Measurements from ENCODE around the gene RAB43.
"Not testable (repeated sequence)": the region's sequence is repeated elsewhere in the genome, so short reads cannot be mapped to it uniquely, and the experiment has no call there.

Gene RAB43

DNA sequence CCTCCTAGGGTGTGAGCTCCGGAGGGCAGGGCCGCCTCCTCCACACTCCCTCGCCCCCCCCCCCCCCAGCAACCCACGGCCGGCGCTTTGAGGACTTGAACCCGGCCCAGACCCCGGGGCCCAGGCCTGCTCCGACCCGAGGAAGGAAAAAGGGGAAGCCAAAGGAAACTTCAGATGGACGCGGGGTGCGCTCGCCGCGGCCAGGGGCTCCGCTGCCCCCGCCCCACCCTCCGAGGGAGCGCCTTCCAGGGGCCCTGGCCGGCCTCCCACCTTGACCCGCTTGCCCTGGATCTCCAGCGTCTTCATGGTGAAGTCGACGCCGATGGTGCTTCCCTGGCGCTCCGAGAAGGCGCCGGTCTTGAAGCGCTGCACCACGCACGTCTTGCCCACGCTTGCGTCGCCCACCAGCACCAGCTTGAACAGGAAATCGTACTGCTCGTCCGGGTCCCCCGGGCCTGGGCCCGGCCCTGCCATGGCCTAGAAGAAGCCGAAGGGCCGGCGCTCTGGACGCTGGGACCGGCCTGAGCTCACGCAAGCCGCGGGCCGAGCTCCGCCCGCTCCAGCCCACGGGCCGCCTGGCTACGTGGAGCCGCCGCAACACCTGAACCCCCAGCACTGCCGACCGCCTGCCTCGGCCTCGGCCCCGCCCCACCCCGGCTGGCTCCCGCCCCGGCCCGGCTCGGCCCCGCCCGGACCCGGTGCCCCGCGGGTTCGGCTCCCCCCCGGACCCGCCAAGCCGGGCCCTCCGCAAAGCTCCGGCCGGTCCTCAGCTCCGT is 400 bp downstream of the RAB43 start:
- peak in 1 of 2 experiments; percentile 31 for DNase-seq

DNA sequence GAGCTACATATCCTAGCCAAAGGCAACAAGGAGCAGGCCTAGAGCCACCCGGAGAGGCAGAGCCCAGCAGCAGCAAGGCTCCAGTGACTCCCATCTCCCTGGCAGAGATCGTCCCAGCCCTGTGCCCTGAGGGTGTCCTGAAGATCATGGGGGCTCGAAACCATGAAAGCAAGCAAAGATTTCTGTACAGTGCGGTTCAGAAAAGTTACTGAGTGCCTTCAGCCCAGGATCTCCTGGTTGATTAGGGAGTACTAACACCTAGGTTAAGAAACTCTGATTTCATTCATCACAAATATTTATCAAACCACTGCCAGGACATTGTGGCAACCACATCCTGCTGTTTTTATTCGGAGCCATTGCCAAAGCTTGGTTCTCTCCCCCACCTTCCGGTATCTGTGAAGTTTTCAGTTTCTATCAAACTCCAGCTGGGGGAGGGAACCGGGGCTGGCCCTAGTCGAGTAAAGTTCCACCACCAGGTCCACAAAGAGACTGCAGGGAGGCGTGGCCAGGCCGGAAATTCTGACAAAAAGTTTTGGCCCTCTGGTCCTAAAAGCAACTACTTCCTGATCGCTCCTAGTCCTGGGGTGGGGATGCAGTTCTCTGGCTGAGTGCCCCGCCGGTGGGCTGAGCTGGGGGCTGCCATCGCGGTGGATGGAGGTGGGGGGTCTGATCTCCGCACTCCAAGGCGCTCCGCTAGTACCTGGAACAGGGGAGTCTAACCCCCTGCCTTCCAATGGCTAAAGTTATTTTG is 1.2 kb downstream of the RAB43 start:
- DNase-seq, result peak; percentile 99

DNA sequence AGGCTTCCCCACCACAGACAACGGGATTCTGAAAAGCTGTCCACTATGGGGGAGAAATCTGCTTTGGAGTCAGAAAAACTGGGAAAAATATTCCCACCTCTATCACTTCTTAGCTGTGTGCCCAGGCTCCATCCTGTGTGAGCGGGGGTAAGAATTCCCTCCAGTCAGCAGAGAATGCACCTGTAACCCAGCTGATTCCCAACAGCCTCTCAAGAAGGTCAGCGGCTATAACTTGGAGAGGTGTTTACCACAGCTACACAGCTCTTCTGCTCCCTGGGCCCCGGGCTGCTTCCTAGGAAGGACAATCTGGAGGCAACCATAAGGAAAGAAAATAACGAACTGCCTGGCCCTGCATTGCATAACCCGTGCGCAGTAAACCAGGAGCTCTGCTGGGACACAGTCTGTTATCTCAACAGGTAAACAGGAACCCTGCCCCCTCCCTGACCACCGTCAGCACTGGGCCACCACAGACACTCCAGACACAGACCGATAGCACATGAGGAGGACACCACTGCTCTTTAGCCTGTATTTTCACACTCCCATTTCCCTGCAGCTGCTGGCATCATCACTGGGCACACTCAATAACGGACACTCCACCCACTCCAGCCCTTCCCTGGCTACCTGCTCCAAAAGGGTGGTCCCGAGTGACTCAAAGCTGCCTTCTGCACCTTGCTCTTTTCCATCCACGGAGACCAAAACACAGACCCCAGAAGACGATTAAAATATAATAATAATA is 2.1 kb downstream of the RAB43 start:
- DNase-seq, result no peak

DNA sequence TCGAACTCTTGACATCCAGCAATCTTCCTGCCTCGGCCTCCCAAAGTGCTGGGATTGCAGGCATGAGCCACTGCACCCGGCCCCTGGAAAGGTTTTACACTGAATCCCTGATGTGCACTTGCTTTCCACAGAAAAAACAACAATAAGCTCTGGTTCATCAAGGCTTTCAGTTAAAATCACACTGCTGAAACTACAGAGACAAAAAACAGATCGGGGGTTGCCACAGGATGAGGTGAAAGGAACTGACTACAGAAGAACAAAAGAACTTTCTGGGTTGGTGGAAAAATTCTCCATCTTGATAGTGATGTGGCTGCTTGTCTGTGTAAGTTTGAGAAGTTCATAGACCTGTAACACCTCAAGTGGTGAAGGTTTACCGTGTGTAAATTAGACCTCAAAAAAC is 2.9 kb downstream of the RAB43 start:
- DNase-seq, result no peak

DNA sequence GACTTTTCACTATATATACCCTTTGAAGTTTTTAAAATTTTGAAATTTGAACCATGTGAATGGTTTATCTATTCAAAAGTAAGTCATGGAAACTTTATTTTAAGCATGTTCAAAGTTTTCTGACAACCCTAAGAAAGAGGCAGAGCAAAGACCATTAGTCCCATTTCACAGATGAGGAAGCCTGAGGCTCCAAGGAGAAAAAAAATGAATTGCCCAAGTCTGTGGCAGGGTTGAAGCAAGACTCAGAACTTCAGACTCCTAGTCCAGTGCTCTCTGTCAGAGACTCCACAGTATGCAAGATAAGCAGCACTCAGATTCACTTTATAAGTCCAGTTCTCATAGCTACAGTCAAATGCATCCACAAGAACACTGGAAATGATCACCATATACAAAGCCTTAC is 4.5 kb downstream of the RAB43 start:
- no peak for DNase-seq

DNA sequence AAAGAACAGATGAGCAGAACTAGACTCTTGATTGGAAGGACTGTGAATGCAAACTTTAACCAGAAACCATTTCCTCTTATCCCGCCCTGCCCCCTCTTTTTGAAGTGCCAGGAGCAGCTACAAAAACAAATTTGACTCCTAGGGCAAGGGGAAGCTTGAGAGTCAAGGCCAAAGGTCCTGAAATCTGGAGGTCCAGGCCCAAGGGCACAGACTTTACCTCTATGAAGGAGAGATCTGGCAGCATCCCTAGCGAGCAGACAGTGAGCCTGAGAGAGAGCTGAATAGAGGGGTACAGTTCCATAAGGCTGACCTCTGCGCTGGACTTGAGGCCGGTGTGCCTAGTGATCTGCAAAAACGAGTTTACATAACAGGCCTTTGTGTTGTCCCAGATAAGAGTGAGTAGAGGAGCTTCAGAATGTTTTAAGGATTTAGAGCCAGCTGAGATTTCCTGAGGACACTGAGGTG is 5.1 kb downstream of the RAB43 start:
- peak in 1 of 2 experiments; percentile 29 for DNase-seq

DNA sequence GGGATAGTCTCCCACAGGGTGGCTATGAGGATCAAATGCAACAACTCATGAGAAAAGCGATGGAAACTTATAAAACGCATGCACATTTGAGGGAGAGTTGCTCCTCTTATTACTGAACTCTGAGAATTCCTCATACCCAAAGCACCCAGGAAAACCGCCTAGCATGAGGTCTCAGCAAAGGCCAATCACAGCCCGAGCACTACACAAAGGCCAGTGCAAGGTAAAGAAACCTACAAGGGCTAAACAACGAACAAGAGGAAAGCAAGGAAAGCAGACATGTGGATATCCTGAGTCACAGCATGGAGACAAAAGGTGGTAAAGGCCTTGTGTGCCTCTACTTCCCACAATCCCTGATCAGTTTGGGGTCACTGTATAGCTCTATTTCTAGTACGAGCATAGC is 7.1 kb downstream of the RAB43 start:
- DNase-seq, result no peak

DNA sequence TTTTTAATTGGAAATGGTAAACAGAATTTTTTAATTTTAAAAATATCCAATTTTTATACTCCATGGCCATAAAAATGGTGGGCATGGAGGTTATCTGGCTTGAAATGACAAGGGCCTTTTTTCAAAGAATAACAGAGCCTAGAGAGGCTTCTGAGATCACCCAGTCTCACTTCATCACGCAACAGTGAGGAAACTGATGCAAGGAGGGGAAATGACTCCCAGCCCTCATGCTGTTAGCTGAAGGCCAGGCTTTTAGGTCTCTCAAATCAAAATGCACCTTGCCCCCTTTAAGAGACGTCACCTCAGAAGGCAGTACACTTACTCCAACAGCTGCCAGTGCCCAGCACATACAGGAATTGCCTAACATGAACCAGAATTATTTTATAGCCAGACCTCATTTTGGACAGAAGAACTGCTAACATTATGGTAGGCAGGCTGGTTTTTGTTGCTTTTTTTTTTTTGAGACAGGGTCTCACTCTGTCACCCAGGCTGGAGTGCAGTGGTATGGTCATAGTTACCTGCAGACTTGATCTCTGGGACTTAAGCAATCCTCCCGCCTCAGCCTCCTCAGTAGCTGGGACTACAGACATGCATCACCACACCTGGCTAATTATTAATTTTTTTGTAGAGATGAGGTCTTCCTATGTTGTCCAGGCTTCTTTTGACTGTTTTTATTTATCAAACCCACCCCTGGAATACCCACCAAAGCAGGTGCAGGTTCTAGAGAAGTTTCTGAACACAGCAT is 9.1 kb downstream of the RAB43 start:
- peak; percentile 81 to 83 for DNase-seq

DNA sequence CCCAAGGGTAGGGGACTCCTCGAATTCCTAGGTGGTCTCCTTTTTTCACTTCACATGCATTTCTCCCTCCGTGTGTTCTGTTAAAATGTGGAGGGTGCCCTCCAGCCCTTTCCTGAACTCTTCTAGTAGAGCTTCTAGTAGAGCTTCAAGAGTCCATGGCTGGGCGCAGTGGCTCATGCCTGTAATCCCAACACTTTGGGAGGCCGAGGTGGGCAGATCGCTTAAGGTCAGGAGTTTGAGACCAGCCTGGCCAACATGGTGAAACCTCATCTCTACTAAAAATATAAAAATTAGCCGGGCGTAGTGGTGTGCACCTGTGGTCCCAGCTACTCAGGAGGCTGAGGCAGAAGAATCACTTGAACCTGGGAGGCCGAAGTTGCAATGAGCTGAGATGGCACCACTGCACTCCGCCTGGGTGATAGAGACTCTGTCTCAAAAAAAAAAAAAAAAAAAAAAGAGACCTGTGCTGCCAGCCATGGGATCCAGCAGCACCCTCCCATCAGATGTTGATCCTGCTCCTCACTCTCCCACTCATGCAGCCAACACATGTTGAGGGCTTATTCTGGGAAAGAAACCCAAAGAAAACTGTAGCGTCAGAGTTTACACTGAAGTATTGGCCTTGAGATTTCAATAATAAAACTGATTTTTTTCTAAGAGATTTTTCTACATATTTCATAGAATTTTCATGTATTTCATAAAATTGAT is 10.4 kb downstream of the RAB43 start:
- not testable (repeated sequence) for DNase-seq

DNA sequence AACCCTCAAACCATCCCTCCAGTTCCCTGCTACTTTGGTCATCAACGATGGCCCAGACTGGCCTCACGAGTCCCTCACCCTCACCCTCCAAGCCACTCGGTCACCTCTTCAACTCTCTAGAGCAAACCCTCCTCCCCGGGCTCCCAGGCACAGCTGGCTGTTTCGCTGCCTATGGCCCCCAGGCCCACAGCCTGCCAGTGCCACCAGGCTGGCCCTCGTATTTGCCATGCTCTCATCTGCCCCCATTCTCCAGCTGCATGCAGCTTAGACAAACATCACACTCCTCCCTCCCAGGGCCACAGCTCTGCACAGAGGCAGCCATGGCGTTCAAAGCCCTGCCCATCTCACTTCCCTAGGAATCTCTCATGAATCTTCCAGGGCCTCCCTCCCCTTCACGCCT is 13.8 kb downstream of the RAB43 start:
- DNase-seq, result no peak

DNA sequence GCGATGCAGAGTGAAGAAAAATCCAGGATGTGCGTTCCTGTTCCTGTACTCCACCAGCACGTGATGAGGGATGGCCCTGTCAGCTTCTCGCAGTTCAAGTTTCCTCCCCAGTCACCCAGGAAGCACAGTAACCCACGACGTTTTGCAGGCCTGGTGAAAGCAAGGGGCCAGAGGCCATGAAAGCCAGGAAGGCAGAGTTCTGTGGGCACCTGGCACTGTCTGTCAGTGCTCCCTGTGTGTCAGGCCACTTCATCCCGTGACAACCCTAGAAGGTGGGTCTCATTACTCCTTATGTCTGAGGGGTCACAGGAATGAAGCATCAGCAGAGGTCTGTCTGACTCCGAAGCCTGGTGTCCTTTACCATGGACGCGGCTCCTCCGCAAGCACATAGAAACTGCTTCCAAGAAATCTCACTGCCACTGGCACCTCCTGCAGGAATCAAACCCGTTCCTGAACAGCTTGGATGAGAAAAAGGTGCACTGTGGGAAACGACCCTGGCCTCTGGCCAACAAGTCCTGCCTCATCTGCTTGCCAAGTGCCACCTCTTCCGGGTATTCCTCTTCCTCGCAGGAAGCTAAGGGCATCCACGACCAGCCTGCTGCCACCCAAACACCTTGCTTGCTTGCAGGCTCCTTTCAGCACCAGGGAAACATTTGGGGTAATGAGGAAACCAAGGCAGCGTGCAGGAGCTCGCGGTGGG is 14.6 kb downstream of the RAB43 start:
- no peak for DNase-seq

DNA sequence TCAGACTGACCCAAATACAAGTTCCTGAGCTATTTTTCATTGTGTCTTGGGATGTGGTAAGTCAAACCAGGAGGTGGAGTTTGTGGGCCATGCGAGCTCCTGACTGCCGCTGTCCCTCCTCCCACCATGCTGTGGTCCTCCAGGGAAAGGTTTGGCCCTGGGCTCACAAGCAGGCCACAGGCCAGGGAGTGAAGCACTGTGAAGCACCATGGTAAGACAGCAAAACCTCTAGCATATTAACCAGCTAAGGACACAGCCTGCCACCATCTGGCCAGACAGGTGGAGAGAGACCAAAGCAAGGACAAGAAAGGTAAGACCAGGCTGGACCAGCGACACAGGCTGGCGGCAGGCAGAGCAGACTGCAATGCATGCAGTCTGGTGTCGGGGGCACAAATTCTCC is 15.3 kb downstream of the RAB43 start:
- DNase-seq, result no peak

DNA sequence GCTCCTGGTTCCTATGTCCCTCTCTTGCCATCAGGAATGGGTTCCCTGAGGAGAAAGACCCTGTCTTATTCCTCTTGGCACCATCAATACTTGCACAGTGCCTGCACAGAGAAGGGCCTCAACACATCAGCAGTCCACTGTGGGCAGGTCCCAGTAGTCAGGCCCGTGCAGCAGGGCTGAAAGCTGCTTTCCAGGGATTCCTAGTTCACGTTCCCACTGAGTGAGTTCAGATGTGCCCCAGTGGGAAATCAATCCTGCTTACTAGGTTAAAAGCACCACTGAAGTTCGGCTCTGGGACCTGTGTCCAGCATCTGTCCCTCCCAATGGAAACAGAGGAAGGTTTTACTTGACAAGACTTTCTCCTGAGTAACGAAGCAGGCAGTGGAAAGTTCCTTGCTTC is 15.7 kb downstream of the RAB43 start:
- DNase-seq, result no peak

DNA sequence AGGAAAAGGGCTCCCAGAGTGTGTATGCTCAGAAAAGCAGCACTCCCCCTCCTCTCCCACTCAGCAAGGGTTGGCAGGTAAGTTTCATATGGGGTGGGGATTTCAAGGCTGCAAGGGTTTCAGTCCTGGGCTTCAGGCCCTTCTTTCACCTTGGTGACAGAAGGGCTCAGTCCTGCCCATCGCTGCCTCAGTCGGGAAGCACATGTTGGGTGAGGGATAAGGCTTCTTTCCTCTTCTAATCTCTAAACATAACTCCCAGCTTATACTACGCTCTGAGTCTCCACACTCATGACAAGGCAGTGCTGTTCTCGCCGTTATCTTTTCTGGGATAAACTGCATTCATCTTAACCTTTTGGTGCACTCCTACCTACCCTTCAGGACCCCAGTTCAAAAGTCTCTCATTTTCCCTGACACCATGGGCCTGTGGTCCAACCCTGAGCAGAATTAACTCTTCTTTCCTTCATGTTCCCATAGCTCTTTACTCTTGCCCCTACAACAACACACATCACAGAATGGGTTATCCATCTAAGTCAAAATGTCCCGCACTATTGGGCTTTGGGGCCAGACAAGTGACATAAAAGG is 17.0 kb downstream of the RAB43 start:
- DNase-seq, result no peak

DNA sequence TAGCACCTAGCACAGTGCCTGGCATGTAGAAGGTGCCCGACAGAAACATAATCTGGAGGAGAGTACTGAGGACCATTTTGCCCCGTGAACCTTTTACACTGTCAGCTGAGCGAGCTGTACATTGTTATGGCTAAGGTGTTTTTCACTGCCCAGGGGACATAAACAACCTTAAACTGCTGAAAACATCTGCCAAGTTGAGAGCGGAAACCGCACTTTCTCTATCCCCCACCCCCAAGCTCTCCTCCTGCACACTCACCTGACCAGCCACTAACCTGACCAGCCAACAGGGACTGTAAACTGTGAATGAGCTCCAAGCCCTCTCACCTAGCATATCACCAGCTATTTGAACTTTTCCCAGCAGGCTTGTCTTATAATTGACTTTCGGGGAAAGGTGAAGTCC is 17.6 kb downstream of the RAB43 start:
- DNase-seq, result no peak

DNA sequence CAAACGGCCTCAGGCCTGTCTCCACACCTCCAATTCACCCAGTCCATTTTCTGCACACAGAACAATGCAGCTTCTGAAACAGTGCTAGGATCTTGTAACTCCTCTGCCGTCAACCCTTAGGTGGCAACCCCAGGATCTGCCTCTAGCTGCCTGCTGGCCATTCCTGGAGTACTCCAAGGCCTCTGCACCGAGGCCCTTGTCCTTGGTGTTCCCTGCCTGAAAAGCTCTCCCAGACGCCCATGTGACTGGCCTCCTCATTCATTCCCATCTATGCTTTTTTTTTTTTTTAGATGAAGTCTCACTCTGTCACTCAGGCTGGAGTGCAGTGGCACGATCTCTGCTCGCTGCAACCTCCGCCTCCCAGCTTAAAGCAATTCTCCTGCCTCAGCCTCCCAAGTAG is 18.3 kb downstream of the RAB43 start:
- no peak for DNase-seq

DNA sequence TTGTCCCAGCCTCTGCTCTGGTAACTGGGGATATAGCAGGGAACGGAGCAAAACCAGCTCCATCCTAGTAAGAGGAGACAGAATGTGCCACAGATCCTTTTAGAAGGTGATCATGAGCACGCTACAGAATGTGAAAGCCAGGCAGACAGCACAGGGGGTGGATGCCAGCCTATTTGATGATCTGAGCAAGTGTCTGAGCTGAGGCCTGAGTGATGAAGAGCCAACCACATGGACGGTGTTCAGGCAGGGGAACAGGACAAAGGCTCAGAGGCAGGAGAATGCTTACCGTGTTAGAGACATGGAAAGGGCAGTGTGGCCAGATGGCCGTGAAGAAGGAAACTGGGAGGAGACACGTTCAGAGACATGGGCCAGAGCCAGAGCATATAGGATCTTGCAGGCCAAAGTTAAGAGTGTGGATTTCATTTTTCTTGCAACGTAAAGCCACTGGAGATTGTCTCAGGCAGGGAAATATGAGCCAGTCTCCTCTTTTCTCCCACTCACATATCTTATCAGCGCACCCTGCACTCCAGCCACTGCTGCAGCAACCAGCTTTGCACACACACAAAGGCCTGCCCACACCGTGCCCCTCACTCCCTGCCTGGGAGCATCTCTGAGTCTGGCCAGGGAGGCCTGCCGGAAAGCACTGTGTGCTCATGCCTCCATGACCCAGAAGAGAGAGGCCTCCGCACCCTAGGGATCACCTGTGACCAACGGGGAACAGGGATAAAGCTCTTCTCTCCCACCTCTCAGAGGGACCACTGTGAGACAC is 20.1 kb downstream of the RAB43 start:
- DNase-seq, result no peak

DNA sequence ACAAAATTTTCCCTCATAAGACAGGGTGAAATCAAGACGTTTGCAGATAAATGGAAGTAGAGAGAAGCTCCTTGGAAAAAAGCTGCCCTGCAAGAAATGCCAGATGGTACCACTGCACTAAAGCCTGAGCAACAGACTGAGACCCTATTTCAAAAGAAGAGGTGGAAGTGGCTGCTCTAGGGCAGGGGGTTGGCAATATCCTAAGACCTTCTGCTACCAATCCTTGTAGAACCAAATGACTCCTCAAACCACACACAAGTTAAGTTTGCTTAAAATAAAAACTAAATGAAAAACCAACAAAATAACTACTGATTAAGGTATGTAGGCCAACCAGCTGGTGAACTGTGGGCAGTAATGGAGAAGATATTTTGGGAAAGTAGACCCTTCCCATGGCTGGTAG is 21.3 kb downstream of the RAB43 start:
- DNase-seq, result no peak

DNA sequence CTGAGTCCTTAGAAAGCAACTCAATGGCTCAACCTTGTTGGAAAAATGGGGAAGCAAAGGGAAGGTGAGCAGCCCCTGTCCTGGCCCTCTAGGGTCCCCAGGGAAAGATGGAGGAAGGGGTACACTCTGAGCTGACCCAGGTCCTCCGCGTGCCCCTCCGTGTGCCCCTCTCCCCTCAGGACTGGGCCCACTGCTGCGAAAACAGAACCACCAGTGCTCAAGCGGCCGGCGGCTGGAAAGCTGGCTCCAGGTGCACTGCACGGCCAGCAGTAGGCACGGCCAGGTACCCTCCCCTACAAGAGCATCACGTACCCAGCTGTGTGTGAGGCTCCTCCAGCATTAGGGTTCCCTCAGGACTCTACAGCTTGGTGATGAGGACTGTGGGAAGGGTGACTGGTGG is 26.3 kb downstream of the RAB43 start:
- DNase-seq, result no peak

DNA sequence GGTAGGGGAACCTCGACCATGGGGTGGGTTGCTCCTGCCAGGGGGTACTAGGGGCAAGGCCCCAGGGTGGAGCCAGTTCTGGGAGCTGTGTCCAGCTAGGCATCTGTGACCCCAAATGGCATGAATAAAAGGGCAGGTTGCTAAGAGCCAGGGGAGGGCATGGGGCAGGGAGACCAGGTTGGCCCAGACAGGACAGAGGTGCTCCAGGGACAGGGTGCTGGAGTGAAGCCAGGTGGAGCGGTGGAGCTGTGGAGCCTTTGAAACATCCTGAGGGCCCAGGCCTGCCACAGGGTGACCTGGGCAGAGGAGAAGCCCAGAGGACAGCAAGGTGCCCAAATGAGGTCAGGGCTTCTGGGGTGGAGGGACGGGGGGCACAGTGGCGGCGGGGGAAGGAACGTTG is 33.3 kb downstream of the RAB43 start:
- not testable (repeated sequence) for DNase-seq
